Urothelium cell line (cell line): Measurements from ENCODE around the gene GPR132.

Experiments
- DNase-seq: peaks from one replicate; pipeline ENCODE4 v3.0.0; 2011; ENCODE audit warnings: low spot score, mixed read lengths
- FAIRE-seq: peaks from 2 replicates; lab custom pipeline; 2011; peaks lifted over from hg19 to GRCh38; lab: Jason Lieb, UNC

GPR132 gene

GRCh38 chr14:105063056-105063455, 2.2 kb downstream of the GPR132 start:
- FAIRE-seq (no peak), DNase-seq (no peak)

GRCh38 chr14:105062048-105062433, 3.2 kb downstream of the GPR132 start:
- FAIRE-seq: no peak

GRCh38 chr14:105061428-105062047, 3.7 kb downstream of the GPR132 start:
- no peak for FAIRE-seq
- no peak for DNase-seq

More at GRCh38 chr14:105062048-105062433, 3.2 kb downstream of the GPR132 start:
- no peak for DNase-seq

GRCh38 chr14:105060751-105061427, 4.3 kb downstream of the GPR132 start:
- FAIRE-seq: no peak

GRCh38 chr14:105059925-105060565, 5.2 kb downstream of the GPR132 start:
- DNase-seq (no peak), FAIRE-seq (no peak)

More at GRCh38 chr14:105060751-105061427, 4.3 kb downstream of the GPR132 start:
- no peak for DNase-seq

GRCh38 chr14:105059035-105059924, 6.0 kb downstream of the GPR132 start:
- DNase-seq (no peak), FAIRE-seq (no peak)

- FAIRE-seq (no peak), DNase-seq (no peak)
Measured at GRCh38 chr14:105058521-105059034, 6.7 kb downstream of the GPR132 start.

GRCh38 chr14:105056303-105056831, 8.9 kb downstream of the GPR132 start:
- FAIRE-seq (no peak), DNase-seq (no peak)

GRCh38 chr14:105055736-105056302, 9.4 kb downstream of the GPR132 start:
- FAIRE-seq: no peak
- no peak for DNase-seq

- DNase-seq: no peak
- FAIRE-seq: no peak
Measured at GRCh38 chr14:105055334-105055733, 9.9 kb downstream of the GPR132 start.

GRCh38 chr14:105053996-105054395, 11.2 kb downstream of the GPR132 start:
- FAIRE-seq: no peak

GRCh38 chr14:105053421-105053820, 11.8 kb downstream of the GPR132 start:
- FAIRE-seq (no peak), DNase-seq (no peak)

More at GRCh38 chr14:105053996-105054395, 11.2 kb downstream of the GPR132 start:
- DNase-seq: no peak

- no peak for DNase-seq
- FAIRE-seq: no peak
Measured at GRCh38 chr14:105052110-105052458, 13.1 kb downstream of the GPR132 start.

GRCh38 chr14:105051182-105052109, 13.8 kb downstream of the GPR132 start:
- FAIRE-seq (no peak), DNase-seq (no peak)

- FAIRE-seq (no peak), DNase-seq (peak; percentile 31)
Measured at GRCh38 chr14:105050551-105050897, 14.7 kb downstream of the GPR132 start.

- FAIRE-seq: no peak
- no peak for DNase-seq
Measured at GRCh38 chr14:105049753-105050550, 15.3 kb downstream of the GPR132 start.

GRCh38 chr14:105047283-105048016, 17.8 kb downstream of the GPR132 start:
- DNase-seq (no peak), FAIRE-seq (no peak)

- no peak for FAIRE-seq
- no peak for DNase-seq
Measured at GRCh38 chr14:105046891-105047282, 18.3 kb downstream of the GPR132 start.
